Retinal pigment epithelial cell (primary cell): ENCODE data around the gene ZC3H13.

Source experiments
- DNase-seq: peaks from one replicate; pipeline ENCODE4 v3.0.0-alpha.2; 2010; ENCODE audit warnings: low read depth
- H3K4me3 ChIP-seq: 2 replicates; pipeline ENCODE4 v1.5.1; 2011; ENCODE audit warnings: mild to moderate bottlenecking, low read length, control low read depth, moderate library complexity
- CTCF ChIP-seq: conservative IDR thresholded peaks from 2 replicates; pipeline ENCODE4 v1.5.1; 2011; ENCODE audit warnings: low read depth, low read length, control low read depth, inconsistent platforms

The ZC3H13 gene

GRCh38 chr13:46097663-46098062 lies 45.1 kb upstream of the ZC3H13 start:
- no peak for TF ChIP-seq CTCF
- no peak overlapping the region for H3K4me3 ChIP-seq
- DNase-seq = no peak

- no peak for TF ChIP-seq CTCF
- DNase-seq = no peak
- H3K4me3 ChIP-seq = no peak overlapping the region
Observed at GRCh38 chr13:46097015-46097414, 44.5 kb upstream of the ZC3H13 start.

GRCh38 chr13:46094478-46094877 lies 41.9 kb upstream of the ZC3H13 start:
- TF ChIP-seq CTCF = no peak
- no peak overlapping the region for H3K4me3 ChIP-seq
- DNase-seq = no peak

GRCh38 chr13:46088821-46089562 lies 36.4 kb upstream of the ZC3H13 start:
- H3K4me3 ChIP-seq = no peak overlapping the region
- no peak for TF ChIP-seq CTCF
- DNase-seq = no peak

GRCh38 chr13:46087481-46087880 lies 34.9 kb upstream of the ZC3H13 start:
- DNase-seq = no peak
- TF ChIP-seq CTCF = no peak

GRCh38 chr13:46086985-46087384 lies 34.4 kb upstream of the ZC3H13 start:
- no peak overlapping the region for H3K4me3 ChIP-seq
- DNase-seq = no peak
- TF ChIP-seq CTCF = no peak

More at GRCh38 chr13:46087481-46087880, 34.9 kb upstream of the ZC3H13 start:
- H3K4me3 ChIP-seq = no peak overlapping the region

GRCh38 chr13:46086421-46086922 lies 33.9 kb upstream of the ZC3H13 start:
- no peak for TF ChIP-seq CTCF
- H3K4me3 ChIP-seq = no peak overlapping the region
- no peak for DNase-seq
